Activated CD4-positive, alpha-beta T cell treated with anti-CD3 and anti-CD28 coated beads, Interleukin-10, Interleukin-2, amounts not matched to agents 100 ng/mL and 50 ng/mL, durations not matched to agents 16 hours and 8 hours (primary cell): Measurements from ENCODE around the gene DNAJB8.

Experiments used
- DNase-seq: peaks from one replicate; pipeline ENCODE4 v3.0.0-alpha.2; 2020

The DNAJB8 gene

GRCh38 chr3:128466840-128467541 is at the start of gene DNAJB8:
TSS of gene DNAJB8 (minus strand) at chr3:128466890. CDS start at chr3:128463245, 3,645 bp downstream.
- DNase-seq: peak; percentile 22

DNA sequence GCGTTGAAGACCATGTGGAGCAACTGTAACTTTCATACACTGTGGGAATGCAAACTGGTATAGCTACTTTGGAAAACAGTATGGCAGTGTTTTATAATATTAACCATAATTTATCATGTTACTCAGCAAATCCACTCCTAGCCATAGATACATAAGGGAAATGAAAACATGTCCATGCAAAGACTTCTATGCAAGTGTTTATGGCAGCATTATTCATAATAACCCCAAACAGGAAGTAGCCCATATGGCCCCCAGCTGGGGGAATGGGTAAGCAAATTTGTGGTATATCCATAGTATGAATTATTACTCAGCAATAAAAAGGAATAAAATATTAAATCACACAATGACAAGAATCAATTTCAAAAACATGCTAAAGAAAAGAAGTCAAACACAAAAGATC is 49.3 kb upstream of the DNAJB8 start:
- DNase-seq: no peak

GRCh38 chr3:128508852-128509251 is 42.2 kb upstream of the DNAJB8 start:
- DNase-seq: no peak

GRCh38 chr3:128506754-128507153 is 40.1 kb upstream of the DNAJB8 start:
- DNase-seq: no peak

GRCh38 chr3:128505771-128506170 is 39.1 kb upstream of the DNAJB8 start:
- no peak for DNase-seq

- DNase-seq: no peak
Measured at GRCh38 chr3:128504963-128505730, 38.5 kb upstream of the DNAJB8 start.

DNA sequence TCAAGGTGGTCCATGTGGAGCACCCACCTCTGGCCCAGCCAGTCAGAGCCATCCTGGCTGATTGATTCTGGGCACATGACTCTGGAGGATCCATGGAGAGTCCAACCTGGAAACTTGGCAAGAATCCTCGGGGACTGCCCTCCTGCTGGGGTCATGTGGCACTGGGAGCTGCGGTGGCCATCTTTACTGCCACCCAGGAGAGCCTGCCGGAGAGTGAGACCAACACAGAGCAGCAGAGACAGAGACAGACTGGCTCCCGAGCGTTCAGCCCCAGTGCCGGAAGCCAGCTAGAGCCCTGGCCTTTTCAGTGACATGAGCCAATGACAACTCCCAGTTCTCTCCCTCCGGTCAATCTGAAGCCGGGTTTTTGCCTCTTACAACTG is 37.8 kb upstream of the DNAJB8 start:
- DNase-seq: no peak

DNA sequence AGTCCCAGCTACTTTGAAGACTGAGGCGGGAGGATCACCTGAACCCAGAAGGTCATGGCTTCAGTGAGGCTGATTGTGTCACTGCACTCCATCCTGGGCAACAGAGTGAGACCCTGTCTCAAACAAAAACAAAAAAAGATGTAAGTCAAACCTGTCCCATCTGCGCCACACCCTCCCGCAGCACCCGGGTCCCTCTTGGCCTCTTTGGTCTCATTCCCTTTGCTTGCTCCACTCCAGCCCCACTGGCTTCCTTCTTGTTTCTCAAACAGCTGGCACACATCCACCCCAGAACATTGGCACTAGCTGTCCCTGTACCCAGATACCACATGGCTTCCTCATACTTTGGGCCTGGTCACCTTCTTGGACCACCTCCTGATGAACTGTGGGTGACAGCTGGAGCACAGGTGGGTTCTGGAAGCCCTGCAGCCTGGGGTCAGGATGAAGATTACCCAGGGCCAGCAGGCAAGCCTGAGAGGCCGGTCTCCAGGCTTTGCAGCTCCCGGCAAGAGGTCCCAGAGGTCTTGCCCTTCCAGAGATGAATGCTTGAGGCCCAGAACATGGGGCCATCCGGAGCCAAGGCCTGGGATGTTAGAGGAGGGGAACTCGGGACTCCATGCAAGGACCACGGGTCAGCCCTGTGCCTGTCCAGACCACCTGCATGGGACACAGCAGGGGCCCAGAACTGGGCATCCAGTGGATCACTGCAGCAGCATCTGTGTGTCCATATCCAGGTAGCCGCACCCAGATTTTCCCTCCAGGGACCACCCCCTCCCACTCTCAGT is 37.3 kb upstream of the DNAJB8 start:
- no peak for DNase-seq

DNA sequence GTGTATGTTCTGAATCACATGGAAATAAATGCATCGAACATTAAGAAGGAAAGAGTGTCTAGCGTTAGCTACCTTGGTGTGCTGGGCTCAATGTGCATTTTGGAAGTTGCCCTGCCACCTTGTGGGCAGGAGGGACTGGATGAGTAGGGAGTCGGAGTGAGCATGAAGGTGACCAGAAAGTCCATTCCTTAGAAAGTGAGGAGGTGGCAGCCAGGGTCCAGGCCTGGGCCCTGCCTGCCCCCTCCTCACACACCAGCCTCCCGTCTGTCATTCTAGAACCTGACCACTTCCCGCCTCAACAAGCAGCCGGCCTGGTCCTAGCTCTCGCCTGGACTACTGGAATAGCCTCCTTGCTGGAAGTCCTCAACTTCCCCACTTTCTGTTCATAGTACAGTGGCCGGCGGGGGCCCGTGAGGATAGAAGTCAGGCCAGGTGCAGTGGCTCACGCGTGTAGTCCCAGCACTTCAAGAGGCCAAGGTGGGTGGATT is 36.5 kb upstream of the DNAJB8 start:
- DNase-seq: no peak

GRCh38 chr3:128502712-128503111 is 36.0 kb upstream of the DNAJB8 start:
- no peak for DNase-seq

- no peak for DNase-seq
Measured at GRCh38 chr3:128501431-128501830, 34.7 kb upstream of the DNAJB8 start.

DNA sequence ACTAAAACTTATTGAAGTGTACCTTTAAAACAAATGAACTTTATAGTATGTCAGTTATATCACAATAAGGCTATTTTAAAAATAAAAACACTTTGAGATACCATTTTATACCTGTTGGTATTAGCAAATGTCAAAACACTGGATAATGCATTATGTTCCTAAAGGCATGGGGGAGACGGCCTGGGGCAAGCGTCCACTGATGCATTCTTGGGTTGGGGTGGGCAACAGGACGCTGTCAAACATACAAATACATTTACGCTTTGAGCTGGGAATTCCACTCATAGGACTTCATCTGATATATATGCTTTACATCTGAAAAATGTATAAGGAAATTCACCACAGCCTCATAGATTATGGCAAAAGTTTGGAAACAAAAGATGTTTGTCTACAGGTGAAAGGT is 33.9 kb upstream of the DNAJB8 start:
- DNase-seq: no peak

- no peak for DNase-seq
Measured at GRCh38 chr3:128499724-128500275, 33.1 kb upstream of the DNAJB8 start.

DNA sequence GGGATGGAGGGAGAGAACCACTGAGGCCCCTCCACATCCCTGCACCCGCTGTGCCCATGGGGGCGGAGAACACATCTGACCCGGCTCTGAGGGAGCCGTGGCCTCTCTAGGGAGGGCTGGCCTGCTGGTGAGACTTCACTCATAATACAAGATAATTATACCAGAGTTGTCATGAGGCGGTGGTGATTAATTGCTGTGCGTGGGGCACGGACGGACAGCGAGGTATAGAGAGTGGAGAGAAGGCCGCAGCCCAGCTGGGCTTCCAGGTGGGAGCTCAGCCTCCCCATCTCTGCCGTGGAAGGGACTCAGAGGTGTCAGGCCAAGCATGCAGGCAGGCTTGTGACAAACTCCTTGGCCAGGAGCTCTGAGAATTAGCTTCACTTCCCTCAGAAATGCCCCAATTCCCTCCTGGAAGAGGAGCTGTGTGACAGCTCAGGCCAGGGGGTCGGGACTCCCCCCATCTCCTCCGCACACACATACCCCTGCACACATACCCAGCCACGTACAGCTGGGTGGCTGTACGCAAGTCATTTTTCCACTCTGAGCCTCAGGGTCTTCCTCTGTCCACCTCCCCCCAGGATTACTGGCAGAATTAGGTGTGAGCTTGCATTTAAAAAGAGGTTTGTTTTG is 32.3 kb upstream of the DNAJB8 start:
- DNase-seq: no peak

- no peak for DNase-seq
Measured at GRCh38 chr3:128498127-128498626, 31.5 kb upstream of the DNAJB8 start.

- peak; percentile 67 for DNase-seq
Measured at GRCh38 chr3:128497305-128498126, 30.8 kb upstream of the DNAJB8 start.

GRCh38 chr3:128496602-128497304 is 30.1 kb upstream of the DNAJB8 start:
- DNase-seq: no peak

DNA sequence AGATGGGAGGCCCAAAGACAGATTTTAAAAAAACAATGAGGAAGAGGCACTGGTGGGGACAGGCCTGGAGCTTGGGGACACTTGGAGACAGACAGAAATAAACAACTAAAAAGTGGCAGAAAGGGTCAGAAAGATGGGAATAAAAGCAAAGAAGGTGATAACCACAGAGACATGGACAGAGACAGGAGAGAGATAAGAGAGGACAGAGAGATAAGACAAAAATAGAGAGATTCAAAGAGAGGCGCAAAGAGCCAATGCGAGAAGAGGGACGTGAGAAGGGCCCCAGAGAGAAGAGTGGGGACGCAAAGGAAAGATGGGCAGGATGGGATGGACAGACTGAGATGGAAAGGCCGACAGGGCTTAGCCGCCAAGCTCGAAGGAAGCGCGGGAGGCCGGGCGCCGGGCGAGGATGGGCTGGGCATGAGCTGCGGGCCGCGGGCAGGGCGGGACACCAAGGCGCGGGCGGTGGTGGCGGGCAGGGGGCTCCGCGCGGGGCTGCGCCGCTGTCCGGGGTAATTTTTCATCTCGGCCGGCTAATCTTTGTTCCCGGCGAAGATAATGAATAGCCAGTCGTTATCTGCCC is 29.4 kb upstream of the DNAJB8 start:
- no peak for DNase-seq

GRCh38 chr3:128495435-128495970 is 28.8 kb upstream of the DNAJB8 start:
- DNase-seq: no peak

DNA sequence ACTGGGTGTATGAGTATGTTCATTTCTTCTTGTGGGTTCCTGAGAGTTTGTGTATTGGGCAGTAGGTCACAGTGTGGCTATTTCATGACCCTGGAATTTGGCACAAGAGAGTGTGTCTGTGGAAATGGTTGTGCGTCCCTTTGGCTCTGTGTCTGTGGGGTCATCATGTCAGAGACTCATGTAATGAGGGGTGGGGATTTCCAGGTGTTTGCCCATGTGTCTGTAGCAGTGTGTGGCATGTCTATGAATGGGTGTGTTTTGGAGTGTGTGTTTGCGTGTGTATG is 27.6 kb upstream of the DNAJB8 start:
- no peak for DNase-seq
